Fibroblast of skin of back (primary cell): Measurements from ENCODE around the gene DENND4A.
A peak's percentile ranks its signal among the peaks of the same experiment; 100 is the strongest.
"Not testable (repeated sequence)": the region's sequence is repeated elsewhere in the genome, so short reads cannot be mapped to it uniquely, and the experiment has no call there.

ENCODE experiments used
- DNase-seq: peaks from one replicate; pipeline ENCODE4 v3.0.0-alpha.2; 2013

The DENND4A gene

GRCh38 chr15:65629548-65629947 lies 162.5 kb downstream of the DENND4A start:
- DNase-seq: no peak

DNA sequence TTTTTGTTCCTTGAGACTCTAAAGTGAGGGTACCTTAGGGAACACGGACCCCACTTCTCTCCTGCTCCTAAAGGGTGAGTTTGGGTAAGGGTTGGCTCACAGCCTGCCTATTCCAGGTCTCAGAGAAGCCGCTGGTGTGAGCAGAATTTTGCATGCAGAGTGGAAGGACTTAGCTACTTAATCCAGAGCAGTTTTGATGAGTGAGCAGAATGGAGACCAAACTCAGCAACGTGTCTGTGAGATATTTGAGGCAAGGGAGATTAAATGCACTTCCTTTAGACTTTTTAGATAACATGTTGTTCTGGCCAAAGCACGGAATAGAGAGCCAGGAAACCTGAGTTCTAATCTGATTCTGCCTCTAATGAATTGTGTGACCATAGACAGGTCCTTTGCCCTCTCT lies 165.2 kb downstream of the DENND4A start:
- DNase-seq: no peak

DNA sequence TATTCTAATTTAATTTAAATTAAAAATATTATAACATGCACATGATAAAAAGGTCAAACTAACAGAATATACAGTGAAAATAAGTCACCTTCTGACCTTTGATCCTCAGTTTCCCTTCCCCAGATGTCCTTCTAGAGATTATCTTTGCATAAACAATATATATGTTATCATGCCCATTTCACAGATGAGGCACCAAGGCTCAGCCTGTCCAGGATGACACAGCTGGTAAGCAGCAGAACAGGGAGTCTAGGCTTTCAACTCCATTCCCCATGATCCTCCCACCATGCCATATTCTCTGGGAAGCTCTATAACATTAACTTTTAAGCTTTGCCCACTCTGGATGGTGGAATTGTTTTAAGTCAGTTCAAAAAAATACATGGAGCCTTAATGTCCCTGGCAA lies 169.0 kb downstream of the DENND4A start:
- DNase-seq: no peak

- DNase-seq: no peak
These were observed 170.5 kb downstream of the DENND4A start, which contains the start of gene SLC24A1 for GRCh38 chr15:65621638-65622037. Gene SLC24A1 (plus strand): TSS chr15:65621938. CDS start chr15:65624081, 2,143 bp downstream.

- no peak for DNase-seq
These were observed 171.3 kb downstream of the DENND4A start for GRCh38 chr15:65620833-65621232.

- no peak for DNase-seq
These were observed 172.3 kb downstream of the DENND4A start for GRCh38 chr15:65619626-65620290.

DNA sequence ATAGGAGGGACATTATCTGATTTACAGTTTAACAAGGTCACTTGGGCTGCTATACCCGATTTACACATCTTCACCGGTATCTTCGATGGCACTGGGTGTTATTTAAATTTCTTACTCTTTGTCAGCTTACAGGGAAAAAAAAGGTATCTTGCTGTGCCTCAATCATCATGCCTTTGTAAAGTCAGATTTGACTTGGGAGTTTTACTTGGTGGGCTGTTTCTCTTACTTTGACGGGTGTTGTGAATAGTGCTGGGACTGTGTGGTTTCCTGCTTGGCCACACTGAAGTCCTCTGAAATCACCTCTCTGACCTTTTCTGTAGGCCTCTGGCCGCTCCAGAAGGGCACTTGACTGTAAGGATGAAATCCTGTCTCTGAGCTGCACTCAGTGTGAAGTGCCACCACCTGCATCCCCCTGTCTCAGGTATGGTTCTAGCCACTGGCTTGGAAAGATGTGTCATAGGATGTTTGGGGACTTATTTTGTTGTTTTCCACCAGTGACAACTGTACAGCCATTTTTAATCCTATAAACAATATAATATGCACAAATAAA lies 173.5 kb downstream of the DENND4A start:
- no peak for DNase-seq

GRCh38 chr15:65615887-65616286 lies 176.2 kb downstream of the DENND4A start:
- not testable (repeated sequence) for DNase-seq

DNA sequence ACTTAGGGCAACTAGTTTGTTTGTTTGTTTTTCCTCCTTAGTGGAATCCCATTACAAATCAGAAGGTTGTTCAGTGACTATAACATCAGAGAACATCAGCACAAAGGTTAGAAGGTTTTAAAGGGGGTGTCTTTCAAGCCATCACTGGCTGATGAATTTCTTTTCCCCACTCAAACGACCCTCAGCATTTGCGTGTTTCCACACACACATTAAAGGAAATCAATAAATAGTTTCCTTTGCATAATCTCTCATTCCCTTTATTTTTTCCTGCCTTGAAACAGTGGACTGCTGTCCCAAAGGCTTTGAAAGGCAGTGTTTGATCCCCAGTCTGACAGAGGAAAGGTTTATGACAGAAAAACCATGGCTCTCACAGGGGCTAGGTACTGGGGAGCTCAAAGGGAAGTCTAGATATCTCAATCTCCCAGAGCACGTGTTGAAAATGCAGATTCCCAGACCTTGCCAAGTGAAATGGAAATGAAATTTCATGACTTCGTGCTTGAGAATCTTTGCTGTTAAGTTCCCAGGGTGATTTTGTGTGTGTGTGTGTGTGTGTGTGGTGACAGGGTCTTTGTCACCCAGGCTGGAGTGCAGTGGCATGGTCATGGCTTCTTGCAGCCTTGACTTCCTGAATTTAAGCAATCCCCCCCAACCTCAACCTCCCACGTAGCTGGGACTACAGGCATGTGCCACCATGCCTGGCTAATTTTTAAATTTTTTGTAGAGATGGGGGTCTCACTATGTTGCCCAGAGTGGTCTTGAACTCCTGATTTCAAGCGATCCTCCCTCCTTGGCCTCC lies 178.9 kb downstream of the DENND4A start:
- DNase-seq: no peak

DNA sequence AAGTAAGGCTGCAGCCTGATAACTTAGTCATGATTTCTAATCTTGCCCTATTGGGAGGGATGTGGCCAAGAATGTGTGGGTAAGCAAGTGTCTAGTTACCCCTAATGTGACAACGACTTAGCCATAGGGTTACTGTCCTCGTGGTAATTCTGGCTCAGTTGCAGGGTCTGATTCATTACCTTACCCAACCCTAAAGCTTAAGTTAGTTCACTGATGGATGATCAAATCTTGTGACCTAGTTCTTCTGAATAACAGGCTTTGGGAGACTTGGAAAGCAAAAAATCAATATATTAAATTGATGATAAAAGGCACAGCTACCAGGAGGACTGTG lies 179.5 kb downstream of the DENND4A start:
- no peak for DNase-seq

GRCh38 chr15:65611888-65612615 lies 180.0 kb downstream of the DENND4A start:
- DNase-seq: no peak

GRCh38 chr15:65610871-65611718 lies 181.0 kb downstream of the DENND4A start, which contains the start of gene INTS14:
Gene INTS14 (minus strand): TSS chr15:65611131. CDS start chr15:65607380, 3,751 bp downstream.
- DNase-seq: peak; percentile 96
